K562 (cell line): ENCODE results near the gene C1QTNF12. TPM values are rescaled to one million over a fixed set of nuclear protein-coding genes. Genes with fewer than 3 reads are reported as not detected.

Source experiments
- ARHGAP35 ChIP-seq: fragments of 450-650 bp; IDR thresholded peaks from 2 replicates; pipeline ENCODE4 v1.6.1; 2018; ENCODE audit not compliant: partially characterized antibody
- BCOR ChIP-seq: fragments of 450-650 bp; IDR thresholded peaks from 2 replicates; pipeline ENCODE4 v1.6.1; 2016
- CCAR2 ChIP-seq: fragments of 200-400 bp; formaldehyde crosslinking; IDR thresholded peaks from 2 replicates; pipeline ENCODE4 v1.6.1; 2017; ENCODE audit warnings: mild to moderate bottlenecking, low read depth, low read length
- CHD1 ChIP-seq: fragments of 200-600 bp; sonication (generic); IDR thresholded peaks from one replicate; pipeline ENCODE4 v1.6.1; 2012; ENCODE audit warnings: mild to moderate bottlenecking, moderate library complexity, low read length, inconsistent platforms
- ILF3 ChIP-seq: fragments of 450-650 bp; IDR thresholded peaks from 2 replicates; pipeline ENCODE4 v1.6.1; 2018; ENCODE audit warnings: antibody characterized with exemption, mild to moderate bottlenecking, moderate library complexity, borderline replicate concordance
- KDM5B ChIP-seq: fragments of 200-600 bp; sonication (generic); IDR thresholded peaks from 2 replicates; pipeline ENCODE4 v1.6.1; 2012; ENCODE audit warnings: low read depth, mild to moderate bottlenecking, moderate library complexity, low read length, control low read depth, inconsistent platforms; ENCODE audit not compliant: insufficient replicate concordance
- KLF10 ChIP-seq: fragments of 250-450 bp; sonication (Bioruptor Pico); IDR thresholded peaks from 2 replicates; pipeline ENCODE4 v1.6.1; 2021; ENCODE audit warnings: matching md5 sums
- NFE2L1 ChIP-seq: fragments of 450-650 bp; IDR thresholded peaks from 2 replicates; pipeline ENCODE4 v1.6.1; 2016; ENCODE audit warnings: missing genetic modification characterization, low read depth, mild to moderate bottlenecking, missing compliant biosample characterization, moderate library complexity, borderline replicate concordance
- PCBP2 ChIP-seq: fragments of 200-400 bp; formaldehyde crosslinking; IDR thresholded peaks from 2 replicates; pipeline ENCODE4 v1.6.1; 2018; ENCODE audit warnings: low read length, low read depth, mild to moderate bottlenecking, moderate library complexity; ENCODE audit not compliant: poor library complexity, severe bottlenecking
- SOX6 ChIP-seq: fragments of 450-650 bp; IDR thresholded peaks from 2 replicates; pipeline ENCODE4 v1.6.1; 2014; ENCODE audit warnings: mild to moderate bottlenecking
- ZNF561 ChIP-seq: fragments of 450-650 bp; formaldehyde crosslinking; conservative IDR thresholded peaks from 2 replicates; pipeline ENCODE4 v1.4.0; 2020; ENCODE audit warnings: mild to moderate bottlenecking, moderate library complexity
- ZNF57 ChIP-seq: fragments of 450-650 bp; formaldehyde crosslinking; IDR thresholded peaks from 2 replicates; pipeline ENCODE4 v1.4.0; 2020; ENCODE audit warnings: mild to moderate bottlenecking, moderate library complexity
- polyA plus RNA-seq, 8 experiments: library from polyadenylated mRNA; depleted of rRNA in 4 of 8; stranded (reverse) in 5 of 8; unstranded in 3 of 8; fragments of >200 nt; fragmentation: Nextera tagmentation in 2 of 8; fragmentation: Illumina TruSeq in 1 of 8; extraction: Ambion mirVana in 2 of 8; extraction: Trizol in 1 of 8; gene quantifications; 2 replicates each; pipeline versions ENCODE4 v1.2.1 to v1.2.3, GENCODE V29; 2011 to 2014; ENCODE audit warnings: inconsistent platforms in 1 of 8, missing spikeins in 1 of 8
- total RNA-seq, 7 experiments: library from RNA; depleted of rRNA in 6 of 7; stranded (reverse); fragments of >200 nt in 6 of 7; fragmentation: Illumina TruSeq in 2 of 7; extraction: Trizol in 2 of 7; gene quantifications; 2 replicates each; pipeline versions ENCODE4 v1.2.1 to v1.2.3, GENCODE V29; 2011 to 2021; ENCODE audit warnings: low replicate concordance in 1 of 7
- TF ChIP-seq, protein P1 (sequence below): fragments of 450-650 bp; IDR thresholded peaks from 2 replicates; pipeline ENCODE4 v1.6.1; 2017; ENCODE audit warnings: antibody characterized with exemption, mild to moderate bottlenecking
- TF ChIP-seq, protein P2 (sequence below): fragments of 450-650 bp; IDR thresholded peaks from 2 replicates; pipeline ENCODE4 v1.7.0; 2016; ENCODE audit warnings: borderline replicate concordance
- TF ChIP-seq, protein P3 (sequence below): fragments of 250-450 bp; sonication (Bioruptor Pico); IDR thresholded peaks from 2 replicates; pipeline ENCODE4 v1.8.0; 2022; ENCODE audit warnings: moderate library complexity, mild to moderate bottlenecking, inconsistent platforms

The C1QTNF12 gene
- total and polyA plus RNA-seq, 9 of the 15 experiments (the other 6 are each of a cell fraction or from before 2014, with no cell fraction given): 0.11 to 4.3 (median 0.93) TPM; not detected in 3

DNA sequence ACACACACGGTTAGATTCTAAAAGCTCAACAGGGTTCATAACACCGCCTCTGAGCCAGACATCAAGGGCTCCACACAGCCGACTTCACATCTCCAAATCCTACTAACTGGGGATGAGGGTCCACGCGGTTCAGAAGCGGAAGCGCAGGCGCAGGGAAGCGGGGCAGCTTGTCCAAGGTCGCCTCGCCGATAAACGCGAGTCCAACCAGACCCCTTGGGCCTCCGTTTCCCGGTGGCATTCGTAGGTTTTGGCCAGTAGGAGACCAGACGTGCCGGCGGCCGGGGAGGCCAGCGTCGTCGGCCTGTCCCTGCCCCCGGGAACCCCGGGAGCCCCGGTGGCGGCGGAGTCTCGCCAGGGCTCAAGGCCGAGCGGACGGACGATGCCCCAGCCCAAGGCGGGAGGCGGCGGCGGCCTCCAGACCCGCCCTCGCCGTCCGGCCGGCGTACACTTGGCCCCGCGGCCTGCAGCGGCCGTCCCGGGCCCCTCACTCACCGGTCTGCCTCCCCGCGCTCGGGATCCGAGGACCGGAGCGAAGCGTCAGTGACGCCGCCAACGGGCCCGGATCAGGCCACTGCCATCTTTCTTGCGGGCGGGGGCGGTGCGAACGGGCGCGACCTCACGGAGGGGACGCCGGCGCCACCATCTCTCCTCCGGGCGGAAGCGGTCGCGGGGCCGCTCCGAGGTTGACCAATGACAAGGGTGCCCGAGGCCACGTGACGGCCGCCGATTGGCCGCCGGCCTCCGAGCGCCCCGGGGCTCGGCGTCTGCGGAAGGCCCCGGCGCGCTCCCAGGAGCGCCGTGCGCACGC, 14.9 kb downstream of the C1QTNF12 start, which contains the start of gene SDF4 (continued):
- no peak for TF ChIP-seq PCBP2
- TF ChIP-seq, protein P1, sequence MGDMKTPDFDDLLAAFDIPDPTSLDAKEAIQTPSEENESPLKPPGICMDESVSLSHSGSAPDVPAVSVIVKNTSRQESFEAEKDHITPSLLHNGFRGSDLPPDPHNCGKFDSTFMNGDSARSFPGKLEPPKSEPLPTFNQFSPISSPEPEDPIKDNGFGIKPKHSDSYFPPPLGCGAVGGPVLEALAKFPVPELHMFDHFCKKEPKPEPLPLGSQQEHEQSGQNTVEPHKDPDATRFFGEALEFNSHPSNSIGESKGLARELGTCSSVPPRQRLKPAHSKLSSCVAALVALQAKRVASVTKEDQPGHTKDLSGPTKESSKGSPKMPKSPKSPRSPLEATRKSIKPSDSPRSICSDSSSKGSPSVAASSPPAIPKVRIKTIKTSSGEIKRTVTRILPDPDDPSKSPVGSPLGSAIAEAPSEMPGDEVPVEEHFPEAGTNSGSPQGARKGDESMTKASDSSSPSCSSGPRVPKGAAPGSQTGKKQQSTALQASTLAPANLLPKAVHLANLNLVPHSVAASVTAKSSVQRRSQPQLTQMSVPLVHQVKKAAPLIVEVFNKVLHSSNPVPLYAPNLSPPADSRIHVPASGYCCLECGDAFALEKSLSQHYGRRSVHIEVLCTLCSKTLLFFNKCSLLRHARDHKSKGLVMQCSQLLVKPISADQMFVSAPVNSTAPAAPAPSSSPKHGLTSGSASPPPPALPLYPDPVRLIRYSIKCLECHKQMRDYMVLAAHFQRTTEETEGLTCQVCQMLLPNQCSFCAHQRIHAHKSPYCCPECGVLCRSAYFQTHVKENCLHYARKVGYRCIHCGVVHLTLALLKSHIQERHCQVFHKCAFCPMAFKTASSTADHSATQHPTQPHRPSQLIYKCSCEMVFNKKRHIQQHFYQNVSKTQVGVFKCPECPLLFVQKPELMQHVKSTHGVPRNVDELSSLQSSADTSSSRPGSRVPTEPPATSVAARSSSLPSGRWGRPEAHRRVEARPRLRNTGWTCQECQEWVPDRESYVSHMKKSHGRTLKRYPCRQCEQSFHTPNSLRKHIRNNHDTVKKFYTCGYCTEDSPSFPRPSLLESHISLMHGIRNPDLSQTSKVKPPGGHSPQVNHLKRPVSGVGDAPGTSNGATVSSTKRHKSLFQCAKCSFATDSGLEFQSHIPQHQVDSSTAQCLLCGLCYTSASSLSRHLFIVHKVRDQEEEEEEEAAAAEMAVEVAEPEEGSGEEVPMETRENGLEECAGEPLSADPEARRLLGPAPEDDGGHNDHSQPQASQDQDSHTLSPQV: 0 out of 2 replicates have a peak, but pooled peaks have one; percentile 17
- TF ChIP-seq CHD1: peak; percentile 31
- peak; percentile 63 for TF ChIP-seq SOX6
- no peak; the same call in 1 of the 2 replicates for TF ChIP-seq ILF3
- peak; percentile 92 for TF ChIP-seq KDM5B
- TF ChIP-seq, protein P2, sequence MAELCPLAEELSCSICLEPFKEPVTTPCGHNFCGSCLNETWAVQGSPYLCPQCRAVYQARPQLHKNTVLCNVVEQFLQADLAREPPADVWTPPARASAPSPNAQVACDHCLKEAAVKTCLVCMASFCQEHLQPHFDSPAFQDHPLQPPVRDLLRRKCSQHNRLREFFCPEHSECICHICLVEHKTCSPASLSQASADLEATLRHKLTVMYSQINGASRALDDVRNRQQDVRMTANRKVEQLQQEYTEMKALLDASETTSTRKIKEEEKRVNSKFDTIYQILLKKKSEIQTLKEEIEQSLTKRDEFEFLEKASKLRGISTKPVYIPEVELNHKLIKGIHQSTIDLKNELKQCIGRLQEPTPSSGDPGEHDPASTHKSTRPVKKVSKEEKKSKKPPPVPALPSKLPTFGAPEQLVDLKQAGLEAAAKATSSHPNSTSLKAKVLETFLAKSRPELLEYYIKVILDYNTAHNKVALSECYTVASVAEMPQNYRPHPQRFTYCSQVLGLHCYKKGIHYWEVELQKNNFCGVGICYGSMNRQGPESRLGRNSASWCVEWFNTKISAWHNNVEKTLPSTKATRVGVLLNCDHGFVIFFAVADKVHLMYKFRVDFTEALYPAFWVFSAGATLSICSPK: no peak
- TF ChIP-seq ZNF561: no peak
- TF ChIP-seq, protein P3, sequence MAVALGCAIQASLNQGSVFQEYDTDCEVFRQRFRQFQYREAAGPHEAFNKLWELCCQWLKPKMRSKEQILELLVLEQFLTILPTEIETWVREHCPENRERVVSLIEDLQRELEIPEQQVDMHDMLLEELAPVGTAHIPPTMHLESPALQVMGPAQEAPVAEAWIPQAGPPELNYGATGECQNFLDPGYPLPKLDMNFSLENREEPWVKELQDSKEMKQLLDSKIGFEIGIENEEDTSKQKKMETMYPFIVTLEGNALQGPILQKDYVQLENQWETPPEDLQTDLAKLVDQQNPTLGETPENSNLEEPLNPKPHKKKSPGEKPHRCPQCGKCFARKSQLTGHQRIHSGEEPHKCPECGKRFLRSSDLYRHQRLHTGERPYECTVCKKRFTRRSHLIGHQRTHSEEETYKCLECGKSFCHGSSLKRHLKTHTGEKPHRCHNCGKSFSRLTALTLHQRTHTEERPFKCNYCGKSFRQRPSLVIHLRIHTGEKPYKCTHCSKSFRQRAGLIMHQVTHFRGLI (CRISPR knock-in tag): no peak
- no peak; the same call in 1 of the 2 replicates for TF ChIP-seq ZNF57 (CRISPR knock-in tag)
- TF ChIP-seq BCOR: no peak
- TF ChIP-seq KLF10 (CRISPR knock-in tag): no peak
- TF ChIP-seq ARHGAP35: no peak
- TF ChIP-seq NFE2L1 (tag): no peak
- TF ChIP-seq CCAR2: no peak
